ENCODE results near the gene HS3ST1.

HS3ST1 gene

DNA sequence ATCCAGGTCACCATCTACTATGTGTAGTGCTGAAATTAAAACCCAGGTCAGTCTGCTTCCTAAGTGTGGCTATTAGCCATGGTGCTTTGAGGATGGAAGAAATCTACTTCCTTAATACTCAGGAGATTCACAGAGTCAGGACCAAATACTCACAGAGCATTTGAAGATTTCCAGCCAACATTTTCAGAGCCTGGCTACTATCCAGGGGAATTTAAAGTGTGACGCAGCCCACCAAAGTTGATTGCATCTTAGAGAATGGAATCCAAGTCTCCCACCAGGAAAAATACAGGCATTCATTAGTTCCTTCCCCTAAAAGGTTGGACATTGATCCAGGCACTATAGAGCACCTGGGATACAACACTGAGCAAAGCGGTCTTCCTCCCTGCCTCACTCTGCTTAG is 83.8 kb downstream of the HS3ST1 start:
- no peak for DNase-seq (ENCODE audit: low read depth)
- no peak overlapping the region for H3K4me3 ChIP-seq (ENCODE audit: low read depth, low read length)
- TF ChIP-seq, protein P1, sequence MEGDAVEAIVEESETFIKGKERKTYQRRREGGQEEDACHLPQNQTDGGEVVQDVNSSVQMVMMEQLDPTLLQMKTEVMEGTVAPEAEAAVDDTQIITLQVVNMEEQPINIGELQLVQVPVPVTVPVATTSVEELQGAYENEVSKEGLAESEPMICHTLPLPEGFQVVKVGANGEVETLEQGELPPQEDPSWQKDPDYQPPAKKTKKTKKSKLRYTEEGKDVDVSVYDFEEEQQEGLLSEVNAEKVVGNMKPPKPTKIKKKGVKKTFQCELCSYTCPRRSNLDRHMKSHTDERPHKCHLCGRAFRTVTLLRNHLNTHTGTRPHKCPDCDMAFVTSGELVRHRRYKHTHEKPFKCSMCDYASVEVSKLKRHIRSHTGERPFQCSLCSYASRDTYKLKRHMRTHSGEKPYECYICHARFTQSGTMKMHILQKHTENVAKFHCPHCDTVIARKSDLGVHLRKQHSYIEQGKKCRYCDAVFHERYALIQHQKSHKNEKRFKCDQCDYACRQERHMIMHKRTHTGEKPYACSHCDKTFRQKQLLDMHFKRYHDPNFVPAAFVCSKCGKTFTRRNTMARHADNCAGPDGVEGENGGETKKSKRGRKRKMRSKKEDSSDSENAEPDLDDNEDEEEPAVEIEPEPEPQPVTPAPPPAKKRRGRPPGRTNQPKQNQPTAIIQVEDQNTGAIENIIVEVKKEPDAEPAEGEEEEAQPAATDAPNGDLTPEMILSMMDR (IDR thresholded peaks at IDR 0.05; ENCODE audit: control insufficient read depth, extremely low read depth, insufficient read depth), result no peak

DNA sequence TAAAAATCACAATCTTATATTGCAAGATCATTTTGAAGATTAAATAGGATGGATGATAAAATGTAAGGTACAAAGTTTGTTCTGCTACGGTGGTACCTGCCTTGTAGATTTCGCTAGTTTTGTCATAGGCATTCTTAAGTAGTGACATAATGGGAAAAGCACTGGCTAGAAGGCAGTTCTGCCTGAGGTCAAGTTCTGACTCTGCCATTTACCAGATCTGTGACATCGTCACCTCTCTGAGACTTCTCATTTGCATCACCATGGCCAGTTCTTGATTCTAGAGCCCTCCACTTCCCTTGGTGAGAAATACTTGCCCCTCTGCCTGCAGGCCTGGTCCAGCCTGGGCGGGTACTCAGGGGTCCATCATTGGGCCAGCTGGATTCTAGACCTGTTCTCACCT is 85.2 kb downstream of the HS3ST1 start:
- DNase-seq (ENCODE audit: low read depth), result no peak
- H3K4me3 ChIP-seq (ENCODE audit: low read depth, low read length), result no peak overlapping the region
- TF ChIP-seq, protein P1 (IDR thresholded peaks at IDR 0.05; ENCODE audit: control insufficient read depth, extremely low read depth, insufficient read depth), result no peak
